Measurements from ENCODE around the gene OBSCN. TPM values are rescaled to one million over a fixed set of nuclear protein-coding genes. Genes with fewer than 3 reads are reported as not detected.
"Not testable (repeated sequence)": the region's sequence is repeated elsewhere in the genome, so short reads cannot be mapped to it uniquely, and the experiment has no call there.

OBSCN gene
- total RNA-seq, 1 donor from 2014 or later: 3.4 TPM

DNA sequence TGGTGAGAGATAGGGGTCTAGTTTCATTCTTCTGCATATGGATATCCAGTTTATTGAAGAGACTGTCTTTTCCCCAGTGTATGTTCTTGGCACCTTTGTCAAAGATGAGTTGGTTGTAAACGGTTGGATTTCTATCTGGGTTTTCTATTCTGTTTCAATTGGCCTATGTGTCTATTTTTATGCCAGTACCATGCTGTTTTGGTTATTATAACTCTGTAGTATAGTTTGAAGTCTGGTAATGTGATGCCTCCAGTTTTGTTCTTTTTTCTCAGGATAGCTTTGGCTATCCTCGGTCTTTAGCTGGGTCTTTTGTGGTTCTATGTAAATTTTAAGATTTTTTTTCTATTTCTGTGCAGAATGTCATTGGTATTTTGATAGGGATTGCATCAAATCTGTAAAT, 19.6 kb upstream of the OBSCN start:
- DNase-seq (ENCODE audit: low read depth, low spot score): not testable (repeated sequence)

DNA sequence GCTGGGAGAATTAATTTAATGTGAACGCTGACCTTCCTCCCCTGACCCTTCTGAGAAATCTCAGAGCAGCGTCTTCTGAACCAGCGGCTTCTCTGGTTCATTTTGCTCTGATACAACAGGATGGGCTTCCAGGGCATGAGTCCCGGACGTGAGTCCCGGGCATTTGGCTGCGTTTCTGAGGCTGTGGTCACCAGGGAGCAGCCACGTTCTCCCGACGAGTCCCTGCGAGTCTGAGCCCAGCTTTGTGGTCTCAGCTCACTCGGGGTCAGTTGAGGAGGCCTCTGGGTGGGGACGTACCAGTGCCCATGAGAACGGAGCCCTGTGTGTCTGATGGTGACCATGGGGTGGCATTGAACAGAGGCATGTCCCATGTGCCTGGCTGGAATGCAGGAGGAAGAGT, 17.7 kb upstream of the OBSCN start:
- no peak for DNase-seq (ENCODE audit: low read depth, low spot score)

- no peak for DNase-seq (ENCODE audit: low read depth, low spot score)
Observed at GRCh38 chr1:228190778-228191177, 17.1 kb upstream of the OBSCN start.

DNA sequence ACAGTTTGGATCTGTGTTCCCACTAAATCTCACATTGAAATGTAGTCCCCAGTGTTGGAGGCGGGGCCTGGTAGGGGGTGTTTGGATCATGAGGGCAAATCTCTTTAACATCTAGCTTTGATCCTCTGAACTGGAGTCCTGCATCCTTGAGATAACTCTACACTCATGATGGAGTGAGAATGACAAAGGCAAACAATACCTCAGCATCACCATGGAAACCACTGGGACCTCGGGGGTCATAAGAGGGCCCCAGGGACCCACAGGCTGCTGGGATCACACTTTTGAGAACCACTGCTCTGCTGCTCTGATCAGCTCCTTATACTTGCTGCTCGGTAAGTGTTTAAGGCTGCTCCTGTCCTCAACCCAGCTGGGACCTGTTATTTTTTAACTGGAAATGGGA, 13.4 kb upstream of the OBSCN start:
- DNase-seq (ENCODE audit: low read depth, low spot score): no peak

DNA sequence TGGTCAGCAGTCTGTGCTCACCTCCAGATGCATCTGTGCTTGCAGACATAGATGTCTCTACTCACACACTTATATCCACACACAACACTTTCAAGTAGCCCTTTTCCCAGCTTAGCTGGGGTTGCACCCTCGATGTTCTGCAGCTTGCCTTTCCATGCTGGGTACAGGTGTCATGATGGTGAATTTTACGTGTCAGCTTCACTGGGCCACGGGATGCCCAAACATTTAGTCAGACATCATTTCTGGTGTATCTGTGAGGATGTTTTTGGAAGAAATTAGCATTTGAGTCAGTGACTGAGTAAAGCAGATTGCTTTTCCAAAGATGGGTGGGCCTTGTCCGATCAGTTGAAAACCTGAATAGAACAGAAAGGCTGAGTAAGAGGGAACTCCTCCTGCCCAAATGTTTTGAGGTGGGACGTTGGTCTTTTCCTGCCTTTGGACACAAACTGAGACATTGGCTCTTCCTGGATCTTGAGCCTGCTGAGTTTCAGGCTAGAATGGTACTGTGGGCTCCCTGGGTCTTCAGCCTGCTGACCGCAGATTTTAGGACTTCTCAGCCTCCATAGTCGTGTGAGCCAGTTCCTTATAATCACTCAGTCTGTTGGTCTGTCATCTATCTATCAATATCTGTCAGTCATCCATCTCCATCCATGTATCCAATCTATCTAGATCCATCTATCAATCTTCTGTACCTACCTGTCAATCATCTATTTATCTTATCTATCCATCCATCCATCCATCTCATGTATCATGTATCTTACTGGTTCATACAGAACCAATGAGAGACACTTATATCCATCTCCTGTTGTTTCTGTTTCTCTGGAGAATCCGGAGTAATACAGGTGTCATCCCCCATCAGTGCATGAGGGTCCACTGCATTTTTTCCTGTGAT, 12.7 kb upstream of the OBSCN start:
- DNase-seq (ENCODE audit: low read depth, low spot score): no peak

- DNase-seq (ENCODE audit: low read depth, low spot score): no peak
Observed at GRCh38 chr1:228197555-228198147, 10.2 kb upstream of the OBSCN start.

DNA sequence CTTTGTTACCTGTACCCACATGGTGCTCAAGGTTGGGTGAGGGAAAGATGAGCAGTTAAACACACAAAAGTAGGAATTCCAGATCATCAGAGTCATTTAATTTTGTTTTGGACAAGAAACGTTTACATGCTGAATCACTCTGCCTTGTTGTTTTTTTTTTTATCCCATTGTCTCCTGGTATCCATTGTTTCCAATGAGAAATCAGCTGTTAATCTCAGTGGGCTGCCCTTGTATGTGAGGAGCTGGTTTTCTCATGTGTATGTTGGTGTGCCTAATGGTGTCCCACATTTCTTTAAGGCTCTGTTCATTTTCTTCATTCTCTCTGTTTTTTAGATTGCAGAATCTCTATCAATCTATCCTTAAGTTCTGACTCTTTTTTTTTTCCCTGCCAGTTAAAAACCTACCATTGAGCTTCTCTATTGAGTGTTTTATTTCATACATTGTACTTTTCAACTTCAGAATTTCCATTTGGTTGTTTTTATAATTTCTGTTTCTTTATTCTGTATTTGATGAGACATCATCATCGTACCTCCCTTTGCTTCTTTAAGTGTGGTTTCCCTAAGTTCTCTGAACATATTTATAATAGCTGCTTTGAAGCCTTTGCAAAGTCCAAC, 8.8 kb upstream of the OBSCN start:
- no peak for DNase-seq (ENCODE audit: low read depth, low spot score)

GRCh38 chr1:228204958-228205357, 2.9 kb upstream of the OBSCN start:
- no peak for DNase-seq (ENCODE audit: low read depth, low spot score)

DNA sequence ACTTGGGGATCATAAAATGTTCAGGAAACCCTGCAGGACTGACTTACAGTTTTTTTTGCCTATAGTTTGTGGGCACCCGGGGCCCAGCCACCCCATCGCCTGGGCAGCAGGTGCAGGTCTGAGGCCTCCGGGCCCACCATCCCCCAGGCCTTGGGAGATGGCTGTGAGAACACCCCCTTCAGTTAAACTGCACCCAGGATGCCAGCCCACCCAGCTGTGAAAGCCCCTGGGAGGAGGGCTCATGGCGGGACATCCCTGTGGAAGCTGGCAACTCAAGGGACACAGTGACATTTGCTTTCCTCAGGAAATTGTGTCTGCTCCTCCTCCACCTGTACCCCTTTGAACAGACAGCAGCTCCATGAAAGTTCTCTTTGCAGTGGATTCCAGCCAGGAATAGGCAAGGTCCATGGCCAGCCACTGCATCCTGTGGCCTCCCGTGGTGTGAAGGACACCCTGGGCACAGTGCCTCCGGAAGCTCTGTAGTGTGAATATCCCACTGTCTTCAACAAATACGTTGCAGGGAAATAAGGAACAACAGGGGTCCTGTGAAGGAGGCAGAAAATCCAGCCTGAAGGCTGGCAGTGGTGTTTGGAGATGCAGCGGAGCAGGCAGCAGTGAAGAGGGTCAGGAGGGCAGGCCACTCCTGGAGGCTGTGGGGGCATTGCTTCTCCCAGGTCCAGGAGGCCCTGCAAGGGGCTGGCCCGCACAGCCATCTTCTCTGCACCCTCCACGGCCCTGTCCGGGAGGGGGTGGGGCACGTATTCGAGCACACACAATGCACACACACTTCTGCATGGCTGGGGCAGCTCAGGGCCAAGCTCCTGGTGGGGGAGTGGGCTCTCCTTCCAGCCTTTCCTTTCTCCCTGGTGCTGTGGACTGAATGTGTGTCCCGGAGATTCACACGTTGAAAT, 2.1 kb upstream of the OBSCN start:
- DNase-seq (ENCODE audit: low read depth, low spot score): no peak

DNA sequence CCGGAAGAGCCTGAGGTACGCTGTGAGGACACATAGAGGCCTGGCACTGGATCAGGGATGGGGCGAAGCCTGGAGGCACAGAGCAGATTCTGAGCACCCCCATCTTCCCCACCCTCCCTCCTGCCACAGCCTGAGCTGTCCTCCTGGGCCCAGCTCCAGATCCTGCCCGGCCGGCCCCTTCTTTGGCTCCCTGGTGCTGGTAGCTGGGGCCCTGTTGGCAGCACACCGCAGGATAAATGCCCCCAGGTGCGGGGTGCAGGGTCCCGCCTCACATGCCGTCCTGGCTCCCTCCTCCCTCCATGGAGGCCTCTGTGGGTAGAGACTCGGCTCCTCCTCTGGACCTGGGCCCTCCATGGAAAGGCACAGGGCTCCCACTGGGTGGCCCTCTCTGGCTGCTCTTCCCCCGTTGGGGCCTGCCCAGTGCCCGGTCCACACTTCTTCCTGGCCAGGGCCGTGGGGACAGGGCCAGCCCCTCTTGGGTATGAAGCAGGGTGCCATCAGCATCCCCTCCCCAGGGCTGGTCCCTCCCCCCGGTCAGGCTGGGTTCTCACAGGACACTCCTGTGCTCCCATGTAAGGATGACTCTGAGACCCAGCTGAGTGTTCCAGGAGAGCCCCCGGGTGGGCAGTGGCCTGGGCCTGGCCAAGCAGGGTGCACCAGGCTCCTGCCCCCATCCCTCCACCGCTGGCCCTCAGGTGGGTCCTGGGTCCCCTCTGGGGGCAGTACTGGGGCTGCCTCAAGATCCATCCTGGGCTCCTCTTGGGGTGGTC, 1.1 kb upstream of the OBSCN start:
- no peak for DNase-seq (ENCODE audit: low read depth, low spot score)

DNA sequence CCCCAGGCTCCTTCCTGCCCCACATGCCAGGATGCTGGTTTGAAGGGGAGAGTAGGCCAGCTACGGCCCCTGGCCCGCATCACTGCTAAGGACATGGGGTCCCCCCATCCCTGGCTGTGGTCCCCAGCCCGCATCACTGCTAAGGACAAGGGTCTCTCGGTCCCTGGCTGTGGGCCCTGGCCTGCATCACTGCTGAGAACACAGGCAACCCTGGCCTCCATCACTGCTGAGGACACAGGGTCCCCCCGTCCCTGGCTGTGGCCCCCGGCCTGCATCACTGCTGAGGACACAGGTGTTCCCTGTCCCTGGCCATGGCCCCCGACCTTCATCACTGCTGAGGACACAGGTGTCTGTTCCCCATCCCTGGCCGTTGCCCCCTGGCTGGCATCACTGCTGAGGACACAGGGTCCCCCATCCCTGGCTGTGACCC, 448 bp upstream of the OBSCN start:
- DNase-seq (ENCODE audit: low read depth, low spot score): no peak

GRCh38 chr1:228208831-228209551, 1.1 kb downstream of the OBSCN start:
- DNase-seq (ENCODE audit: low read depth, low spot score): no peak

DNA sequence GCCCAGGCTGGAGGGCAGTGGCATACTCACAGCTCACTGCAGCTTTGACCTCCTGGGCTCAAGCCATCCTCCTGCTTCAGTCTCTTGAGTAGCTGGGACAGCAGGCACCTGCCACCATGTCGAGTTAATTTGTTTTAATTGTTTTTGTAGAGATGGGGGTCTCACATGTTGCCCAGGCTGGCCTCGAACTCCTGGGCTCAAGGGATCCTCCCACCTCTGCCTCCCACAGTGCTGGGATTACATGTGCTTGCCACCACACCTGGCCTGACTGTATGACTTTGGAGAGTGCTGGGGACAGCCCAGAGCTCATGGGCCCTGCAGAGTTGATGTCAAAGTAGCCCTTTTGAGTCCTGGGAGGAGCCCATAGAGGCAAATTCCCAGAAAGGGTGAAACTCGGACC, 1.8 kb downstream of the OBSCN start:
- no peak for DNase-seq (ENCODE audit: low read depth, low spot score)

GRCh38 chr1:228210076-228210651, 2.3 kb downstream of the OBSCN start:
- no peak for DNase-seq (ENCODE audit: low read depth, low spot score)

DNA sequence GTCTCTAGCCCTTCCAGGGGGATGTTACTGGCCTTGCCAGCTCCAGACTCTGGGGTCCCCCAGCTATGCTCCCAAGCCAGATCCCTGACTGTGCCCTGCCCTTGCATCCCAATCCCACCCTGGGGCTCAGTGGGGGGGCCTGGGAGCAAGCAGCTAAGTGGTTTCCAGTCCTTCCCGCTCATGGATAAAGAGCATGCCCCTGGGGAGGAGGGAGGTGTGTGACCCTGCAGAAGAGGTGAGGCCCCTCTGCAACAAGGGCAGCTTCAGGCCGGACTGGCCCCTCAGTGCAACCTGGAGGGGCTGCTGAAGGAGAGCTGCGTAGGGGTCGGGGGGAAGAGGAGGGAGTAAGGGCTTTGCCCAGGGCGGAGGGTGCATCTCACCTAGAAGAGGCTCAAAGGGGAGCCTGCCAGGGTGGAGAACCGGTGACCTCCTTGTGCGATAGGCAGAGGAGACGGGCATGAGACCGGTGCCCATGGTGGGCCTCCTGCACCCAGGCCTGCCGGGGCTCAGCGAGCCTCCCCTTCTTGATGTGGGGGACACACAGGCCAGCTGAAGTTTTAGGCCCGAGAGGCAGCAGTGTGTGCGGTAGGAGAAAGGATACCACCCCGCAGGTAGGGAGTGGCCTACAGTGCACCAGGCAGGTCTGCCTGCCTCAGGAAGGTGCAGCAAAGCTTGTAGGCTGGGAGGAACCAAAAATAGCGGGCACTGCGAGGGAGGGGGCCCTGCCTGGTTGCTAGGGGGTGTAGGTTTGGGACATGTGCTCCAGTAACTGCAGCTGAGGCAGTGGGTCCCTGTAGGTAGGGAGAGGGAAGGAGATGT, 3.1 kb downstream of the OBSCN start:
- DNase-seq (ENCODE audit: low read depth, low spot score): no peak

GRCh38 chr1:228211531-228212414, 3.9 kb downstream of the OBSCN start:
- DNase-seq (ENCODE audit: low read depth, low spot score): no peak

DNA sequence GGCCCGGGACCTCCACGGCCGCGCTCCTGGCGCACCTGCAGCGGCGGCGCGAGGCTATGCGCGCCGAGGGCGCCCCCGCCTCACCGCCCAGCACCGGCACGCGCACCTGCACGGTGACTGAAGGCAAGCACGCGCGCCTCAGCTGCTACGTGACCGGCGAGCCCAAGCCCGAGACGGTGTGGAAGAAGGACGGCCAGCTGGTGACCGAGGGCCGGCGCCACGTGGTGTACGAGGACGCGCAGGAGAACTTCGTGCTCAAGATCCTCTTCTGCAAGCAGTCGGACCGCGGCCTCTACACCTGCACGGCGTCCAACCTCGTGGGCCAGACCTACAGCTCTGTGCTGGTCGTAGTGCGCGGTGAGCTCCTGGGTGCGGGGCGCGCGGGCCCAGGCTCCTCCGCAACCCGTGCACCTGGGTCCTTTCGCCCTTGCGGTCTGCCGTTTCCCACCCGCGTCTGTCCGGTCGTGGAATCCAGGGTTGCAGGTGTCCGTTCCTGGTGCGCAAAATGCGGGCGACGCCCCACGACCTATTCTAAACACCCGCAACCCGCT, 4.6 kb downstream of the OBSCN start:
- DNase-seq (ENCODE audit: low read depth, low spot score): no peak
